Measurements from ENCODE around the gene NCAM1.
"Not testable (repeated sequence)": the region's sequence is repeated elsewhere in the genome, so short reads cannot be mapped to it uniquely, and the experiment has no call there.

The NCAM1 gene

GRCh38 chr11:113278925-113279324, 317.7 kb downstream of the NCAM1 start:
- DNase-seq (ENCODE audit: low spot score) = no peak

GRCh38 chr11:113279591-113279990, 318.4 kb downstream of the NCAM1 start:
- DNase-seq (ENCODE audit: low spot score) = no peak

GRCh38 chr11:113281052-113281725, 320.0 kb downstream of the NCAM1 start:
- no peak for DNase-seq (ENCODE audit: low spot score)

GRCh38 chr11:113282898-113283437, 321.7 kb downstream of the NCAM1 start:
- DNase-seq (ENCODE audit: low spot score) = no peak

- no peak for DNase-seq (ENCODE audit: low spot score)
These were observed 322.7 kb downstream of the NCAM1 start for GRCh38 chr11:113283881-113284280.

- no peak for DNase-seq (ENCODE audit: low spot score)
These were observed 324.8 kb downstream of the NCAM1 start for GRCh38 chr11:113286009-113286408.

GRCh38 chr11:113286509-113287497, 325.6 kb downstream of the NCAM1 start:
- no peak for DNase-seq (ENCODE audit: low spot score)

- DNase-seq (ENCODE audit: low spot score) = no peak
These were observed 326.6 kb downstream of the NCAM1 start for GRCh38 chr11:113287801-113288200.

GRCh38 chr11:113288286-113288863, 327.2 kb downstream of the NCAM1 start:
- DNase-seq (ENCODE audit: low spot score) = no peak

- DNase-seq (ENCODE audit: low spot score) = peak; percentile 51
These were observed 328.4 kb downstream of the NCAM1 start for GRCh38 chr11:113289431-113290187.

GRCh38 chr11:113293936-113294335, 332.7 kb downstream of the NCAM1 start:
- no peak for DNase-seq (ENCODE audit: low spot score)

GRCh38 chr11:113295993-113296392, 334.8 kb downstream of the NCAM1 start:
- no peak for DNase-seq (ENCODE audit: low spot score)

GRCh38 chr11:113296447-113297205, 335.4 kb downstream of the NCAM1 start:
- DNase-seq (ENCODE audit: low spot score) = no peak

- not testable (repeated sequence) for DNase-seq (ENCODE audit: low spot score)
These were observed 337.3 kb downstream of the NCAM1 start for GRCh38 chr11:113298496-113298895.

- DNase-seq (ENCODE audit: low spot score) = no peak
These were observed 343.7 kb downstream of the NCAM1 start for GRCh38 chr11:113304916-113305315.

GRCh38 chr11:113305440-113306336, 344.5 kb downstream of the NCAM1 start:
- peak; percentile 66 for DNase-seq (ENCODE audit: low spot score)

GRCh38 chr11:113308601-113309000, 347.4 kb downstream of the NCAM1 start:
- no peak for DNase-seq (ENCODE audit: low spot score)

GRCh38 chr11:113311536-113311935, 350.3 kb downstream of the NCAM1 start:
- DNase-seq (ENCODE audit: low spot score) = peak; percentile 26

- peak; percentile 40 for DNase-seq (ENCODE audit: low spot score)
These were observed 352.4 kb downstream of the NCAM1 start for GRCh38 chr11:113313601-113314000.

GRCh38 chr11:113314065-113314388, 352.8 kb downstream of the NCAM1 start:
- no peak for DNase-seq (ENCODE audit: low spot score)
